Measurements from ENCODE around the gene GTF2A1L.

GRCh38 chr2:48568547-48568946 lies 49.1 kb upstream of the GTF2A1L start:
- TF ChIP-seq, protein P1, sequence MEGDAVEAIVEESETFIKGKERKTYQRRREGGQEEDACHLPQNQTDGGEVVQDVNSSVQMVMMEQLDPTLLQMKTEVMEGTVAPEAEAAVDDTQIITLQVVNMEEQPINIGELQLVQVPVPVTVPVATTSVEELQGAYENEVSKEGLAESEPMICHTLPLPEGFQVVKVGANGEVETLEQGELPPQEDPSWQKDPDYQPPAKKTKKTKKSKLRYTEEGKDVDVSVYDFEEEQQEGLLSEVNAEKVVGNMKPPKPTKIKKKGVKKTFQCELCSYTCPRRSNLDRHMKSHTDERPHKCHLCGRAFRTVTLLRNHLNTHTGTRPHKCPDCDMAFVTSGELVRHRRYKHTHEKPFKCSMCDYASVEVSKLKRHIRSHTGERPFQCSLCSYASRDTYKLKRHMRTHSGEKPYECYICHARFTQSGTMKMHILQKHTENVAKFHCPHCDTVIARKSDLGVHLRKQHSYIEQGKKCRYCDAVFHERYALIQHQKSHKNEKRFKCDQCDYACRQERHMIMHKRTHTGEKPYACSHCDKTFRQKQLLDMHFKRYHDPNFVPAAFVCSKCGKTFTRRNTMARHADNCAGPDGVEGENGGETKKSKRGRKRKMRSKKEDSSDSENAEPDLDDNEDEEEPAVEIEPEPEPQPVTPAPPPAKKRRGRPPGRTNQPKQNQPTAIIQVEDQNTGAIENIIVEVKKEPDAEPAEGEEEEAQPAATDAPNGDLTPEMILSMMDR (IDR thresholded peaks at IDR 0.05 in 2 of 3, conservative IDR thresholded peaks at IDR 0.05 in 1 of 3; ENCODE audit: control insufficient read depth in 2 of 3, extremely low read depth in 1 of 3, insufficient read depth in 1 of 3, low read depth in 3 of 3, low read length in 3 of 3): no peak
- TF ChIP-seq MXI1 (IDR thresholded peaks at IDR 0.05; ENCODE audit: low read depth, low read length) (no peak), SIN3A (IDR thresholded peaks at IDR 0.05; ENCODE audit: low read depth, low read length) (no peak), SMARCA5 (IDR thresholded peaks at IDR 0.05) (no peak)
